ENCODE data around the gene SEPTIN3. TPM values are rescaled to one million over a fixed set of nuclear protein-coding genes. Genes with fewer than 3 reads are reported as not detected.

SEPTIN3 gene
- total RNA-seq, 1 experiment from 2014 or later: 3.9 TPM

GRCh38 chr22:41940832-41941765 is 28.1 kb upstream of the SEPTIN3 start:
- in situ Hi-C loops (cut with HindIII; ENCODE audit: low pct_unique_long_range_greater_than_20kb, low sequenced_read_pairs): no loop called here
- POLR2A ChIA-PET: no interaction called here
- Histone ChIP-seq H3K27ac (ENCODE audit: low read length) (no peak overlapping the region; the same call in 1 of the 2 replicates), H3K4me3 (ENCODE audit: low read depth in 2 of 2, low read length in 2 of 2) (no peak overlapping the region), H3K4me1 (ENCODE audit: control insufficient read depth, insufficient read depth, low read length) (peaks cover 3% of the 10 kb centered on the region), H3K36me3 (ENCODE audit: control insufficient read depth, insufficient read depth, low read length) (peaks cover 7% of the 10 kb centered on the region), H3K9me3 (ENCODE audit: control insufficient read depth, insufficient read depth, low read depth, low read length) (no peaks in the 10 kb centered on the region), H3K27me3 (ENCODE audit: control insufficient read depth, insufficient read depth, low read length) (no peaks in the 10 kb centered on the region)
- TF ChIP-seq REST (IDR thresholded peaks at IDR 0.05; ENCODE audit: insufficient read depth in 1 of 2, low read depth in 2 of 2, low read length in 1 of 2): no peak
- TF ChIP-seq SIN3A (IDR thresholded peaks at IDR 0.05; ENCODE audit: borderline replicate concordance, insufficient read depth, low read depth, low read length): no peak
- TF ChIP-seq POLR2AphosphoS5 (IDR thresholded peaks at IDR 0.05; ENCODE audit: low read depth, low read length): no peak
- TF ChIP-seq CTCF (IDR thresholded peaks at IDR 0.05): peak; percentile 85
- ATAC-seq: peak; percentile 88
- DNase-seq (ENCODE audit: low read depth, low spot score): peak; percentile 51
- no TSS peak for BruUV-seq (replicated peaks)
- intact Hi-C loops (cut with micrococcal nuclease; ENCODE audit: unreplicated experiment): loop anchor here (5.0 kb wide), 1 partner anchor 244 kb away; the partner anchor contains the start of gene MEI1
- CTCF ChIA-PET: interaction anchor here (0.6 to 1.3 kb wide), 4 partner anchors 119 to 356 kb away, joined by 4 to 13 read pairs (median 6); no protein-coding TSS in a partner anchor

- no peaks in the 10 kb centered on the region for H3K9me3 ChIP-seq (ENCODE audit: control insufficient read depth, insufficient read depth, low read depth, low read length)
- intact Hi-C loops (cut with micrococcal nuclease; ENCODE audit: unreplicated experiment): loop anchor here (5.0 kb wide), 1 partner anchor 246 kb away; the partner anchor contains the start of gene MEI1
- ATAC-seq: no peak
- TF ChIP-seq TCF7L2 (IDR thresholded peaks at IDR 0.05; ENCODE audit: low read depth, low read length) (no peak), SIN3A (IDR thresholded peaks at IDR 0.05; ENCODE audit: borderline replicate concordance, insufficient read depth, low read depth, low read length) (no peak), POLR2AphosphoS5 (IDR thresholded peaks at IDR 0.05; ENCODE audit: low read depth, low read length) (no peak), REST (IDR thresholded peaks at IDR 0.05; ENCODE audit: insufficient read depth in 1 of 2, low read depth in 2 of 2, low read length in 1 of 2) (no peak)
- H3K4me1 ChIP-seq (ENCODE audit: control insufficient read depth, insufficient read depth, low read length): peaks cover 9% of the 10 kb centered on the region
- DNase-seq (ENCODE audit: low read depth, low spot score): no peak
- POLR2A ChIA-PET: no interaction called here
- in situ Hi-C loops (cut with HindIII; ENCODE audit: low pct_unique_long_range_greater_than_20kb, low sequenced_read_pairs): no loop called here
- H3K36me3 ChIP-seq (ENCODE audit: control insufficient read depth, insufficient read depth, low read length): peaks cover 7% of the 10 kb centered on the region
- H3K27ac ChIP-seq (ENCODE audit: low read length): no peak overlapping the region
- H3K27me3 ChIP-seq (ENCODE audit: control insufficient read depth, insufficient read depth, low read length): no peaks in the 10 kb centered on the region
- BruUV-seq (replicated peaks): no TSS peak
- no peak overlapping the region for H3K4me3 ChIP-seq (ENCODE audit: low read depth in 2 of 2, low read length in 2 of 2)
- CTCF ChIA-PET: no interaction called here
Measured at GRCh38 chr22:41943661-41944209, 25.5 kb upstream of the SEPTIN3 start.
